Duodenal mucosa (tissue), 2 donors: ENCODE measurements around the gene IQCE.
"Not testable (repeated sequence)": the region's sequence is repeated elsewhere in the genome, so short reads cannot be mapped to it uniquely, and the experiment has no call there.

Source experiments
- H3K27ac ChIP-seq: one replicate; pipeline ENCODE4 v1.7.0; 2013; ENCODE audit warnings: low read depth, low read length
- H3K27me3 ChIP-seq, 2 donors: one replicate each; pipeline ENCODE4 v1.7.0; 2013; ENCODE audit warnings: low read length in 2 of 2, control low read depth in 1 of 2; ENCODE audit not compliant: insufficient read depth in 2 of 2, control insufficient read depth in 1 of 2
- H3K36me3 ChIP-seq, 2 donors: one replicate each; pipeline ENCODE4 v1.7.0; 2013; ENCODE audit warnings: low read length in 2 of 2, control low read depth in 1 of 2; ENCODE audit not compliant: insufficient read depth in 2 of 2, control insufficient read depth in 1 of 2
- H3K4me1 ChIP-seq, 2 donors: one replicate each; pipeline ENCODE4 v1.7.0; 2013; ENCODE audit warnings: low read length in 2 of 2, control low read depth in 1 of 2; ENCODE audit not compliant: insufficient read depth in 2 of 2, control insufficient read depth in 1 of 2
- H3K4me3 ChIP-seq, 2 donors: one replicate each; pipeline ENCODE4 v1.7.0; 2013; ENCODE audit warnings: low read length in 2 of 2, low read depth in 1 of 2
- H3K9ac ChIP-seq, 2 donors: one replicate each; pipeline ENCODE4 v1.7.0; 2013; ENCODE audit warnings: low read length in 2 of 2, low read depth in 1 of 2
- H3K9me3 ChIP-seq, 2 donors: one replicate each; pipeline ENCODE4 v1.7.0; 2013; ENCODE audit warnings: low read length in 2 of 2, control low read depth in 1 of 2; ENCODE audit not compliant: control insufficient read depth in 1 of 2

The IQCE gene

DNA sequence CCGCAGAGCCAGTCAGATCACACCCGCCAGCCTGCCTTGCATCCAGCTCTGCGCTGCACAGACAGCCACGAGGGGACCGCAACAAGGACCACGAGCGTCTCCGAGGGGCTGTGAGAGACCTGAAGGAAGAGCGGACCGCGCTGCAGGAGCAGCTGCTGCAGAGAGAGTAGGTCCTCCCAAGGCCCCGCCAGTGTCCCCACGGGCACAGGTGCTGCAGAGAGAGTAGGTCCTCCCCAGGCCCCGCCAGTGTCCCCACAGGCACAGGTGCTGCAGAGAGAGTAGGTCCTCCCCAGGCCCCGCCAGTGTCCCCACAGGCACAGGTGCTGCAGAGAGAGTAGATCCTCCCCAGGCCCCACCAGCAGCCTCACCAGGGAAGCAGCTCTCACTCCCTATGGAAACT lies 31.2 kb downstream of the IQCE start:
- H3K36me3 ChIP-seq: peaks cover 28 to 58% of the 10 kb centered on the region in 2 donors
- not testable (repeated sequence) for H3K27me3 ChIP-seq

DNA sequence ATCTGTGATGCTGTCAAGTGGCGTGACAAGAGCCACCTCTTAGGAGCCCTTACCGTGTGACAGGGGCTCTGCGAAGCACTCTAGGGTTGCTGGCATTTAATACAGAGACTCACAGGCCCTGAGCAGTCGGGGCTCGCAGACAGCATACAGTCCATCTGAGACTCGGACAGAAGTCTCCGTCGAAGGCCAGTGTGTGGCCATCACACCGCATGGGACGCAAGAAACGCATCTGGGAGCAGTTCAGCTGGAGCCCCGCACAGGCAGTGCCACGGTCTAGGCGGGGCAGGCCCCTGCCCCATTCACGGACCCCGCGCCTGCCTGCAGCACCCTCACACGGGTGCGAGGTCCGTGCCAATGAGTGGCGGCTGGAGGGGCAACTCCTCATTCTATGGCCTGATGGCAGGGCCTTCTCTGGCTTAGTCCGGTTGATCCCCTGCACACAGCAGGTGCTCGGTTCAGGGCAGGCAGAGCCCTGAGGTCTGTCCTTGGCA lies 33.6 kb downstream of the IQCE start:
- Histone ChIP-seq H3K36me3 (peaks cover 29 to 59% of the 10 kb centered on the region in 2 donors), H3K9ac (no peak overlapping the region), H3K27me3 (no peaks in the 10 kb centered on the region)

More for the DNA sequence above, 31.2 kb downstream of the IQCE start:
- not testable (repeated sequence) for H3K4me1 ChIP-seq, H3K27ac ChIP-seq, H3K4me3 ChIP-seq, H3K9me3 ChIP-seq, H3K9ac ChIP-seq

DNA sequence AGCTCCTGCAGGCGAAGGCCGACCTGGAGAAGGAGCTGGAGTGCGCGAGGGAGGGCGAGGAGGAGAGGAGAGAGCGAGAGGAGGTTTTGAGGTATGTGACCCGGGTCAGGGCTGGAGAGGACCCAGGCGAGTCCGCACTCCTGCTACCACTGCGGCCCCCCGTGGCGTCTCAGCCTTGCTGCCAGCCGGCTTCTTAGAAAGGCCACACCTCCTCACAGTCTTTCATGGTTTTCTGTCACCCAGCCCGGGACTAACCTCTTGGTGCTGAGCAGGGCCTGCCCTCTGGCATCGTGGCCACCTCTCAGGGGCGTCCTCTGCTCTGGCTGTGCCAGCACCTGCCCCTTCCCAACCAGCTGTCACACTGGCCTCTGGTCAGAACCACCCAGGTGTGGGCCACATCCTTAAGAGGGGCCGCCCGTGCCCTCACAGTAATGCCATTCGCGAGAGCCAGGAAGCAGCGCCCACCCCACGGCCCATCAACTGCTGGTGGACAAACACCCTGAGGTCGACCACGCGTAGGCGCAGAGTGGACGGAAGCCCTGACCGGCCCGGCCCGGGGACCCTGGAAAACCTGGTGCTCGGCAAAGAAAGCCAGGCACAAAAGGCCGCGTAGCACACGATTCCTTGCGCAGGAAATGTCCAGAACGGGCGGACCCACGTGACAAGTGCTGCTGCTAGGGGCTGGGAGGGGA lies 34.4 kb downstream of the IQCE start:
- H3K27me3 ChIP-seq: no peaks in the 10 kb centered on the region
- H3K9ac ChIP-seq: no peak overlapping the region
- no peak overlapping the region for H3K27ac ChIP-seq
- H3K4me3 ChIP-seq: no peak overlapping the region
- H3K9me3 ChIP-seq: no peaks in the 10 kb centered on the region
- no peaks in the 10 kb centered on the region for H3K4me1 ChIP-seq
- H3K36me3 ChIP-seq: peaks cover 26 to 64% of the 10 kb centered on the region in 2 donors

More for the DNA sequence above, 33.6 kb downstream of the IQCE start:
- no peak overlapping the region for H3K4me3 ChIP-seq
- H3K27ac ChIP-seq: no peak overlapping the region
- H3K9me3 ChIP-seq: no peaks in the 10 kb centered on the region
- no peaks in the 10 kb centered on the region for H3K4me1 ChIP-seq

DNA sequence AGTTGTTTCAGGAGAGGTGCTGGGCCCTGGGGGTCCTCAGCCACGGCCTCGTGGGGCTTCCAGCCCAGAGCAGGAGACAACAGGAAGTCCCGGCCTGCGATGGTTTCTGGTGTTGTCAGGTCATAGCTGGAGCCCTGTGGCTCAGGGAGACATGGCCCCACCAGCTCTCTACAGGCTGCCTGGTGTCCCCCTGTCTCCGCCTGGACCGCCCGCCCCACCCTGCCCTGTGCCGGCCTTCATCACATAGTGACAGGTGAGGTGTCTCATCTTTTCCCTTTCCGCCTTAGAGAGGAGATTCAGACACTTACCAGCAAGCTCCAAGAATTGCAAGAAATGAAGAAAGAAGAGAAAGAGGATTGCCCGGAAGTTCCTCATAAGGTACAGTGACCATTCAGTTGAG lies 35.8 kb downstream of the IQCE start:
- Histone ChIP-seq H3K27me3 (no peaks in the 10 kb centered on the region), H3K4me1 (no peaks in the 10 kb centered on the region), H3K9me3 (no peaks in the 10 kb centered on the region), H3K4me3 (no peak overlapping the region), H3K27ac (no peak overlapping the region), H3K36me3 (peaks cover 31 to 73% of the 10 kb centered on the region in 2 donors), H3K9ac (no peak overlapping the region)

DNA sequence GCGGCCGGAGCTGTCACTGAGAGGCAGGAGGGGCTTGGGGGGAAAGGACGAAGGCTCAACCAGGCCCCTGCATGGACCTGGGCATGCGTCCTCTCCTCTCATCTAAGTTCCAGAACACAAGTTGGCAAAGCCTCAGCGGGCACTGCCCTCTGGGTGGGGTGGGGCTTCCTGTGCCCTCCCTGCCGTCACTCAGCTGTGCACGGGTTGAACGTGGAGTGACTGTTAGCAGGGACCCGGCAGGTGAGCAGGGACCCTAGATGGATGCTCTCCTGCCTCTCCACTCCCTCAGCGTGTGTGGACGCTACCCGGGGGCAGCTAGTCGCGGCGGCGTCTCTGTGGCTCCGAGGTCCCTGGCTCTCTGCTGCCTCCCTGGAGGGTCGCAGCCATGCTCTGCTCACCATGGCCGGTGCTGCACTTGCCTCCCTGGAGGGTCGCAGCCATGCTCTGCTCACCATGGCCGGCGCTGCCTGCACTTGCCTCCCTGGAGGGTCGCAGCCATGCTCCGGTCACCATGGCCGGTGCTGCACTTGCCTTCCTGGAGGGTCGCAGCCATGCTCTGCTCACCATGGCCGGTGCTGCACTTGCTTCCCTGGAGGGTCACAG lies 36.6 kb downstream of the IQCE start:
- no peaks in the 10 kb centered on the region for H3K27me3 ChIP-seq
- no peak overlapping the region for H3K4me3 ChIP-seq
- no peak overlapping the region for H3K9ac ChIP-seq
- no peaks in the 10 kb centered on the region for H3K4me1 ChIP-seq
- no peak overlapping the region for H3K27ac ChIP-seq
- H3K36me3 ChIP-seq: peaks cover 33 to 75% of the 10 kb centered on the region in 2 donors
- no peaks in the 10 kb centered on the region for H3K9me3 ChIP-seq

DNA sequence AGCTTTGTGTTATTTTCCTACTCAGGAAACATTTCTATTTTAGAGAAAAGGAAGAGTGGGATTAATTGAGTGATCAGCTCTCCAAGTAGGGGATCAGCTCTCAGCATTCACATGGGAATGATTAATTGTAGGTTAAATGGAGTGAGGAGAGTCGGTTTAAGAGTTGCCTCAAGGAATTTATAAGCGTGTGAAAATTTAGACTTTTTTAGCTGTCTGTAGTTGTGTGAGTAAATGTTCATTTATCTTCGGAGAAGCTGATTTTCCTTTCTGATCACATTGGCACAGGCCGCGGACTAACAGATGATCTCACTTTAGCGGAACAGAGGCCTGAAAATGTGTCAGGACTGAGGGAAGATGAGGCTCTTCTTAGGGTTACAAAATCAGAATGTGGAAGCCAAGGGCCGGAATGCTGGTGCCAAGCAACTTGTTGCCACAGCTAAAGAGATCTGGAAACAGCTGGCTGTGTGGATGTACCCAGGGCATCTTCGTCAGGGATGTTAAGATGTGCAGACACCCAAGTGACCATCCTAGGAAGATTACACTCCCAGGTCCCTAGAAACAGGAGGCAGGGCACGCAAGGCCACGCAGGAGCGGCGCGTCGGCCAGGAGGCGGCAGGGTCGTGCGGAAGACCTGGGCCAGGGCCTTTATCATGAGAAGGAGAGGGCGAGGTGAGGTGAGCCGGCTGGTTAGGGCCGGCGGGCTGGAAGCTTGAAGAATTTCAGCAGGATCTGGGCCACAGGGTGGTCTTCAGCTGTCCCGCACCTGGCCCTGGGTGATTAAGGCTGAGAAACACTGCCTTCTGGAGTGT lies 37.9 kb downstream of the IQCE start:
- H3K9ac ChIP-seq: no peak overlapping the region
- no peaks in the 10 kb centered on the region for H3K9me3 ChIP-seq
- peaks cover 33 to 73% of the 10 kb centered on the region in 2 donors for H3K36me3 ChIP-seq
- H3K27ac ChIP-seq: no peak overlapping the region
- no peaks in the 10 kb centered on the region for H3K27me3 ChIP-seq
- H3K4me3 ChIP-seq: no peak overlapping the region
- no peaks in the 10 kb centered on the region for H3K4me1 ChIP-seq

DNA sequence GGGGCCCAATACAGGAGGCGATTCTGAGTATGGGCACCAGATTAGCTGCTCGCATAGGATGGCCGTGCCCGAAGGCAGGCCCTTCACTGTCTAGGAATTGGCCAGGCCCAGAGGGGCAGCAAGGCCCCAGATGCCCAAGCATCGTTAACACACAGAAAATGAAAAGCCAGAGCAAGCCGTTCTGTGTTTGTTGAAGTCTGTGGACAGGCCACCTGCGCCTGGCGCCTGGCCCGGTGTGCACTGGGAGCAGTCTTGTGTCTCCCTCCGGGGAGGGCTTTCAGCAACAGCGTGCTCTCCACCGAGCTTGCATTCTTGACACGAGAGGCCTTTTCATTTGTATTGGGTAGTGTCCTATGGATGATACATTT lies 38.5 kb downstream of the IQCE start:
- no peaks in the 10 kb centered on the region for H3K4me1 ChIP-seq
- peaks cover 33 to 75% of the 10 kb centered on the region in 2 donors for H3K36me3 ChIP-seq

DNA sequence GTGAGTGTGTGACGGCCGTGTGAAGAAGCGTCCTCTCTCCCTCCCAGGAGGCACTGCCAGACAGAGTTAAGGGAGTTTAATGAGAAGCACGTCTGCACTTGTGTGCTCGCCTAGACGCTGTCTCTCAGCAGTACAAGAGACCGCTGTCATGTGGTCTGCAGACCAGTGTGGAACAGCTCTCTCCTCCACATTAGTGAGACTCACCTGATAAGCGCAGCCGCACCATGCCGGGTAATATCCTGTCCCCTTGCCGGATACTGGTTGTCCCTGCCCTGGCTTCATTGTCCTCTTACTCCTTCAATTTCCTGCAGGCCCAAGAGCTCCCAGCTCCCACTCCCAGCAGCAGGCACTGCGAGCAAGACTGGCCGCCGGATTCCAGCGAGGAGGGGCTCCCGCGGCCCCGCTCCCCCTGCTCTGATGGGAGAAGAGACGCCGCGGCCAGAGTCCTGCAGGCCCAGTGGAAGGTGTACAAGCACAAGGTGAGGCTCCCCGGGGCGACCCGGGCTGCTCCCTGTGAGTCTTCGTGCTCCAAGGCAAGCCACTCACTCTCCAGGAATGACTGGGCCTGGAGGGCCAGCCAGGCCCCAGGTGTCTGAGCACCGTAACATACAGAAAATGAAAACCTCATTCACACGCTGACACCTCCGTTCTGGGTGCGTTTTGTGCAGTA lies 39.5 kb downstream of the IQCE start:
- H3K9me3 ChIP-seq: no peaks in the 10 kb centered on the region
- no peaks in the 10 kb centered on the region for H3K27me3 ChIP-seq
- no peaks in the 10 kb centered on the region for H3K4me1 ChIP-seq
- H3K4me3 ChIP-seq: no peak overlapping the region
- no peak overlapping the region for H3K9ac ChIP-seq
- H3K36me3 ChIP-seq: peaks cover 23 to 73% of the 10 kb centered on the region in 2 donors
- no peak overlapping the region for H3K27ac ChIP-seq

More for the DNA sequence above, 38.5 kb downstream of the IQCE start:
- Histone ChIP-seq H3K9ac (no peak overlapping the region), H3K4me3 (no peak overlapping the region), H3K27me3 (no peaks in the 10 kb centered on the region), H3K27ac (no peak overlapping the region), H3K9me3 (no peaks in the 10 kb centered on the region)

DNA sequence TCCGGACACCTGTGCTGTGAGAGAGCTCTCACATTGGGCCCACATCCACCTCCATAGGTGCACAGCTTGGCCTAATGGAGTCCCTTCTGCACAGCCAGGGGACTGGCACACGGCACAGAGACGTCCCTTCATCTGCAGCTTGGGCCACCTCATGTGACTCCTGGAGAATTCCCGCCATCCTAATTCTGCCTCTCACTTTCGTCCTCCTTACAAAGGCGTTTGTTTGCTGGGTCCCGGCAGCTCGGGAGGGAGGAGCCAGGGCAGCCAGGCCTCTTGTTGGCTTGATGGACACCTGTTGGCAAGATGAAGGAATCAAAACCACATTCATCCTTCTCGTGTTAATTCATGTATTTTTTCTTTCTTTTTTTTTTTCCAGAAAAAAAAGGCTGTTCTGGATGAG lies 42.3 kb downstream of the IQCE start:
- no peak overlapping the region for H3K9ac ChIP-seq
- H3K36me3 ChIP-seq: peaks cover 25 to 59% of the 10 kb centered on the region in 2 donors
- H3K4me1 ChIP-seq: no peaks in the 10 kb centered on the region
- no peak overlapping the region for H3K4me3 ChIP-seq
- no peak overlapping the region for H3K27ac ChIP-seq
- no peaks in the 10 kb centered on the region for H3K27me3 ChIP-seq
- H3K9me3 ChIP-seq: no peaks in the 10 kb centered on the region
